Measurements from ENCODE around the gene IFNA13. TPM values are rescaled to one million over a fixed set of nuclear protein-coding genes. Genes with fewer than 3 reads are reported as not detected.

The IFNA13 gene
- total and polyA plus RNA-seq, 3 donors from 2014 or later: 0.63 to 1.9 TPM; not detected in 1

GRCh38 chr9:21402386-21403251, 34.8 kb upstream of the IFNA13 start:
- TF ChIP-seq CTCF (IDR thresholded peaks at IDR 0.05) (no peak), POLR2A (IDR thresholded peaks at IDR 0.05) (no peak)
- WGBS, 2 donors: 0 to 2% methylated on average over 24 to 53 of the region's 53 CpGs
- Histone ChIP-seq H3K4me3 (peak overlapping the region; percentile 49 to 51), H3K27me3 (no peaks in the 10 kb centered on the region), H3K9me3 (no peaks in the 10 kb centered on the region), H3K36me3 (ENCODE audit: low read depth, missing control alignments) (no peaks in the 10 kb centered on the region), H3K27ac (peak overlapping the region in 1 of 2 donors; percentile 50), H3K4me1 (no peaks in the 10 kb centered on the region)
- intact Hi-C loops (cut with DNase I; ENCODE audit: low total_unique reads): no loop called here
- DNase-seq: peak; percentile 60

- Histone ChIP-seq H3K27ac (no peak overlapping the region), H3K36me3 (ENCODE audit: low read depth, missing control alignments) (no peaks in the 10 kb centered on the region), H3K4me3 (no peak overlapping the region), H3K9me3 (no peaks in the 10 kb centered on the region), H3K27me3 (no peaks in the 10 kb centered on the region), H3K4me1 (no peaks in the 10 kb centered on the region)
- TF ChIP-seq POLR2A (IDR thresholded peaks at IDR 0.05): no peak
- TF ChIP-seq CTCF (IDR thresholded peaks at IDR 0.05): no peak
- WGBS, 2 donors: 46 to 48% methylated on average over 3 of the region's 3 CpGs
- no peak for DNase-seq
- intact Hi-C loops (cut with DNase I; ENCODE audit: low total_unique reads): no loop called here
Observed at GRCh38 chr9:21399956-21400355, 32.1 kb upstream of the IFNA13 start.

- no peak for DNase-seq
- Histone ChIP-seq H3K36me3 (ENCODE audit: low read depth, missing control alignments) (no peaks in the 10 kb centered on the region), H3K9me3 (no peaks in the 10 kb centered on the region), H3K27me3 (no peaks in the 10 kb centered on the region), H3K4me3 (no peak overlapping the region), H3K27ac (no peak overlapping the region), H3K4me1 (no peaks in the 10 kb centered on the region)
- TF ChIP-seq CTCF (IDR thresholded peaks at IDR 0.05): no peak
- TF ChIP-seq POLR2A (IDR thresholded peaks at IDR 0.05): no peak
- WGBS, 2 donors: 83 to 87% methylated on average over 5 of the region's 5 CpGs
- intact Hi-C loops (cut with DNase I; ENCODE audit: low total_unique reads): no loop called here
Observed at GRCh38 chr9:21398955-21399489, 31.2 kb upstream of the IFNA13 start.

- TF ChIP-seq POLR2A (IDR thresholded peaks at IDR 0.05): no peak
- peak; percentile 42 to 74 (median 58) for TF ChIP-seq CTCF (IDR thresholded peaks at IDR 0.05)
- peak overlapping the region; percentile 66 to 71 for H3K27ac ChIP-seq
- no peaks in the 10 kb centered on the region for H3K36me3 ChIP-seq (ENCODE audit: low read depth, missing control alignments)
- H3K9me3 ChIP-seq: no peaks in the 10 kb centered on the region
- no peaks in the 10 kb centered on the region for H3K4me1 ChIP-seq
- peak overlapping the region; percentile 62 to 71 for H3K4me3 ChIP-seq
- WGBS, 2 donors: 4 to 10% methylated on average over 20 to 40 of the region's 40 CpGs
- intact Hi-C loops (cut with DNase I; ENCODE audit: low total_unique reads): no loop called here
- H3K27me3 ChIP-seq: no peaks in the 10 kb centered on the region
- DNase-seq: peak; percentile 88
Observed at GRCh38 chr9:21395778-21396717, 28.2 kb upstream of the IFNA13 start.

All from testis (tissue), 3 donors.